ENCODE measurements around the gene CLPTM1L.

The CLPTM1L gene

GRCh38 chr5:1325191-1325741 is 19.6 kb downstream of the CLPTM1L start:
- no peak for DNase-seq

- no peak for DNase-seq
Measured at GRCh38 chr5:1324719-1325190, 20.1 kb downstream of the CLPTM1L start.

- DNase-seq, result no peak
Measured at GRCh38 chr5:1324301-1324700, 20.6 kb downstream of the CLPTM1L start.

- no peak for DNase-seq
Measured at GRCh38 chr5:1323803-1324173, 21.1 kb downstream of the CLPTM1L start.

GRCh38 chr5:1322955-1323802 is 21.7 kb downstream of the CLPTM1L start:
- DNase-seq, result no peak

- no peak for DNase-seq
Measured at GRCh38 chr5:1322036-1322900, 22.6 kb downstream of the CLPTM1L start.

GRCh38 chr5:1321576-1321975 is 23.3 kb downstream of the CLPTM1L start:
- DNase-seq, result no peak

- DNase-seq, result no peak
Measured at GRCh38 chr5:1320436-1321344, 24.2 kb downstream of the CLPTM1L start.

- no peak for DNase-seq
Measured at GRCh38 chr5:1319436-1320256, 25.3 kb downstream of the CLPTM1L start.

- no peak for DNase-seq
Measured at GRCh38 chr5:1318659-1319251, 26.1 kb downstream of the CLPTM1L start.

- no peak for DNase-seq
Measured at GRCh38 chr5:1317921-1318565, 26.9 kb downstream of the CLPTM1L start.

- DNase-seq, result no peak
Measured at GRCh38 chr5:1316588-1317340, 28.1 kb downstream of the CLPTM1L start.

GRCh38 chr5:1315709-1316587 is 29.0 kb downstream of the CLPTM1L start:
- DNase-seq, result peak; percentile 34

GRCh38 chr5:1315018-1315708 is 29.7 kb downstream of the CLPTM1L start:
- no peak for DNase-seq

GRCh38 chr5:1314564-1314982 is 30.3 kb downstream of the CLPTM1L start:
- DNase-seq, result no peak

- DNase-seq, result no peak
Measured at GRCh38 chr5:1312993-1313833, 31.7 kb downstream of the CLPTM1L start.

GRCh38 chr5:1312206-1312605 is 32.7 kb downstream of the CLPTM1L start:
- DNase-seq, result no peak
